Right atrium auricular region (tissue), 2 donors: ENCODE results near the gene SCYGR2. TPM values are rescaled to one million over a fixed set of nuclear protein-coding genes. Genes with fewer than 3 reads are reported as not detected.

ENCODE experiments used
- DNase-seq: peaks from one replicate; pipeline ENCODE4 v3.0.0-alpha.2; 2019; ENCODE audit warnings: low spot score
- H3K27ac ChIP-seq, 2 donors: fragments of 200-600 bp; sonication (generic); 1 replicate in 1 of 2; 2 replicates in 1 of 2; pipeline ENCODE4 v1.5.1; 2016 to 2019
- H3K27me3 ChIP-seq, 2 donors: fragments of 200-600 bp; sonication (generic); one replicate each; pipeline versions ENCODE4 v1.5.1 to v1.6.0; 2017 to 2019
- H3K36me3 ChIP-seq: fragments of 200-600 bp; sonication (generic); one replicate; pipeline ENCODE4 v1.5.1; 2016
- H3K4me1 ChIP-seq, 2 donors: fragments of 200-600 bp; sonication (generic); one replicate each; pipeline versions ENCODE4 v1.5.1 to v1.6.0; 2017 to 2019
- H3K4me3 ChIP-seq, 2 donors: fragments of 200-600 bp; sonication (generic); 1 replicate in 1 of 2; 2 replicates in 1 of 2; pipeline ENCODE4 v1.5.1; 2017 to 2019; ENCODE audit warnings: mild to moderate bottlenecking in 1 of 2, moderate library complexity in 1 of 2
- H3K9me3 ChIP-seq, 2 donors: fragments of 200-600 bp; sonication (generic); one replicate each; pipeline ENCODE4 v1.5.1; 2019
- total RNA-seq, 2 donors: library from RNA; depleted of rRNA; stranded (reverse); fragments of >200 nt; gene quantifications; one replicate each; pipeline ENCODE4 v1.1.0, GENCODE V29; 2016
- TF ChIP-seq, protein P1 (sequence below), 2 donors: fragments of 200-600 bp; sonication (generic); IDR thresholded peaks; one replicate each; pipeline ENCODE4 v1.5.1; 2019; ENCODE audit warnings: antibody characterized with exemption in 2 of 2

Gene SCYGR2
- total RNA-seq, 2 donors from 2014 or later = not detected

DNA sequence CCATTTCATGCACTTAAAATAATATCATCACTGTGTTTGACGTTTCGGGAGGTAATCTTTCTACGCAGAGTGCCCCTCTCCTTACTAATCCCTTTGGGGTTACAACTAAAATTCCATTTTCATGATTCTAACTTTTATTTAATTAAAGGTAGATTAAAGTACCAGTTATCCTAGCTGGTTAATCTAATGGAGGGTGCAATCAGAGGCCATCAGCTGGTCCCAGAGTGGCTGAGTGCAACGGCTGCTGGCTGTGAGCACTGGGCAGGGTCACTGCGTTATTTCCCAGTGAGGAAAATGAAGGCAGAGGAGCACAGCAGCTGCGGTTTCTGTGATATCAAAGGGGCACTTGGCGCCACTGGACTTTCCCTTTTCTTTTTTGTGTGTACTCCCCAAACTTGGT is 30.7 kb downstream of the SCYGR2 start:
- no peaks in the 10 kb centered on the region for H3K9me3 ChIP-seq
- H3K4me3 ChIP-seq = no peak overlapping the region
- TF ChIP-seq, protein P1, sequence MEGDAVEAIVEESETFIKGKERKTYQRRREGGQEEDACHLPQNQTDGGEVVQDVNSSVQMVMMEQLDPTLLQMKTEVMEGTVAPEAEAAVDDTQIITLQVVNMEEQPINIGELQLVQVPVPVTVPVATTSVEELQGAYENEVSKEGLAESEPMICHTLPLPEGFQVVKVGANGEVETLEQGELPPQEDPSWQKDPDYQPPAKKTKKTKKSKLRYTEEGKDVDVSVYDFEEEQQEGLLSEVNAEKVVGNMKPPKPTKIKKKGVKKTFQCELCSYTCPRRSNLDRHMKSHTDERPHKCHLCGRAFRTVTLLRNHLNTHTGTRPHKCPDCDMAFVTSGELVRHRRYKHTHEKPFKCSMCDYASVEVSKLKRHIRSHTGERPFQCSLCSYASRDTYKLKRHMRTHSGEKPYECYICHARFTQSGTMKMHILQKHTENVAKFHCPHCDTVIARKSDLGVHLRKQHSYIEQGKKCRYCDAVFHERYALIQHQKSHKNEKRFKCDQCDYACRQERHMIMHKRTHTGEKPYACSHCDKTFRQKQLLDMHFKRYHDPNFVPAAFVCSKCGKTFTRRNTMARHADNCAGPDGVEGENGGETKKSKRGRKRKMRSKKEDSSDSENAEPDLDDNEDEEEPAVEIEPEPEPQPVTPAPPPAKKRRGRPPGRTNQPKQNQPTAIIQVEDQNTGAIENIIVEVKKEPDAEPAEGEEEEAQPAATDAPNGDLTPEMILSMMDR (IDR thresholded peaks at IDR 0.05) = no peak
- no peak for DNase-seq
- H3K27me3 ChIP-seq = no peaks in the 10 kb centered on the region
- H3K36me3 ChIP-seq = no peaks in the 10 kb centered on the region
- no peak overlapping the region for H3K27ac ChIP-seq
- no peaks in the 10 kb centered on the region for H3K4me1 ChIP-seq

DNA sequence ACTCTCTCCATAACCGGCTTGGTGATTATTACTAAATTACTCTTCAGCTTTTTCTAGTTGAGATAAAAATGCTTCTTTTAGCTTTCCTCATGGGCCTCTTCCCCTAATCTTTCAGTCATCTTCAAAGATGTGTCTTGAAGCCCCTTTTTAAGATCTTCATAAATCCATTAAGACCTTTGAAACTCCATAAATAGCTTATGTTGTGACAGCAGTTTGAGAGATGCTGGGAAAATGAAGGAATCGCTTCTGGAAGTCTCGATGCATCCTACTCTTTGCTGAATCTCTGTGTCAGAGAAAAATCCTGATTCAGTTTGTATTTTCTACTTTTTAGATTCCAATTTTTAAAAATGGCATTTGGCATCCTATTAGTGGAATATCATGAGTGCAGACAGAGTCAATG is 31.6 kb downstream of the SCYGR2 start:
- DNase-seq = no peak
- H3K27me3 ChIP-seq = no peaks in the 10 kb centered on the region
- no peak overlapping the region for H3K4me3 ChIP-seq
- TF ChIP-seq, protein P1 (IDR thresholded peaks at IDR 0.05) = no peak
- H3K4me1 ChIP-seq = no peaks in the 10 kb centered on the region
- no peak overlapping the region for H3K27ac ChIP-seq
- no peaks in the 10 kb centered on the region for H3K36me3 ChIP-seq
- no peaks in the 10 kb centered on the region for H3K9me3 ChIP-seq

DNA sequence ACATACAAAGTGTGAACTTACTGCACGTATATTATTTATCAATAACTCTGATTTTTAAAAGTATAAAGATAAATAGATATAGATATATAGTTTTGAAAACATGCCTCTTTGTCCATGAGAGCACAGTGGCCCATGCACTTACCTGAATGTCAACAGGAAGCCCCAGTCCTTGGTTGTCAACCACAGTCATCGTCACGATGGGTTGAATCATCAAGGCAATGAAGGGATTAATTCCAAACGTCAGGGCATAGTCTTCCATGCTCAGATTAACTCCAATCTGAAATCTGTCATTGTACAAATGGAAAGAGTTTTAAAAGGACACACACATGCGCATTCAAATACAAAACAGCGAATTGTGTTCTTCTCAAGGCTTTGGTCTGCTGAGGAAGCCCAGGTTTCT is 34.1 kb downstream of the SCYGR2 start:
- H3K9me3 ChIP-seq = no peaks in the 10 kb centered on the region
- H3K4me1 ChIP-seq = no peaks in the 10 kb centered on the region
- TF ChIP-seq, protein P1 (IDR thresholded peaks at IDR 0.05) = no peak
- no peaks in the 10 kb centered on the region for H3K36me3 ChIP-seq
- DNase-seq = no peak
- H3K27ac ChIP-seq = no peak overlapping the region
- H3K4me3 ChIP-seq = no peak overlapping the region
- H3K27me3 ChIP-seq = no peaks in the 10 kb centered on the region

DNA sequence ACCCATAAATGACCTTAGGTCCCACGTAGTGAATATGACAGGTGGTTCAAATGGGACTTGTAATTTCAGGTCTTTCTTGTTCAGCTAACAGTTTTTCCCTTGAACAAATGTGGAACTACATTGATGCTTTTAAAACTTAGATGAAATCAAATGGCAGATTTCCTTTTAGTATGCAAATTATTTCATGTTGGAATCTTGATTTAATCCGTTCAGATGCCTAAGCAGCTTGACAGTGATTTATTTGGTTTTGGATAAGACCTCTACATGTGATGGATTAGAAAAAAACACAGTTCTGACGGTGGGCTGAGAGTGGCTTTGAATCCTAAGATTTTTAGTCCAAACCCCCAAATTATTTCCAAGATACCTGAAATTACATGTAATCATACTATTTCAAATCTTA is 35.5 kb downstream of the SCYGR2 start:
- H3K4me3 ChIP-seq = no peak overlapping the region
- H3K27ac ChIP-seq = no peak overlapping the region
- no peaks in the 10 kb centered on the region for H3K27me3 ChIP-seq
- no peak for DNase-seq
- H3K9me3 ChIP-seq = no peaks in the 10 kb centered on the region
- no peaks in the 10 kb centered on the region for H3K36me3 ChIP-seq
- TF ChIP-seq, protein P1 (IDR thresholded peaks at IDR 0.05) = no peak
- no peaks in the 10 kb centered on the region for H3K4me1 ChIP-seq

DNA sequence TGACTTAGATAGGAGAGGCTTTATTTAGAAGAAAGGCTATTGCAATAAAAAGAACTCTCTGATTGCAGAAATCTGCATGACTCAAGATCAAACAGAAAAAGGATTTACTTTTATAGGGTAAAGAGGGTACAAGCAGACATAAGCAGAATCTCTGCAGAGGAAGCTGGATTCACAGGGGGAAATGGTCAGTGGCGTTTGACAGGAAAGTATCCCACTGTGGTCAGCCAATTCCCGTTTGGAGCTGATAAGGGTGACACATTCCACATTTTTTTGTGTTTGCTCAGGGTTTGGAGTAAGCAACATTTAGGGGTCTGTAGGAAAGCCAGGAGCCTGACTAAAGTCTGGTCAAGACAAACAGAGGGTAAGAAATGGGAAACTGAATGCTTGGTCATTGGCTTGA is 44.0 kb downstream of the SCYGR2 start:
- no peaks in the 10 kb centered on the region for H3K36me3 ChIP-seq
- H3K4me3 ChIP-seq = no peak overlapping the region
- no peaks in the 10 kb centered on the region for H3K27me3 ChIP-seq
- no peak overlapping the region for H3K27ac ChIP-seq
- H3K4me1 ChIP-seq = no peaks in the 10 kb centered on the region
- TF ChIP-seq, protein P1 (IDR thresholded peaks at IDR 0.05) = no peak
- DNase-seq = no peak
- no peaks in the 10 kb centered on the region for H3K9me3 ChIP-seq

DNA sequence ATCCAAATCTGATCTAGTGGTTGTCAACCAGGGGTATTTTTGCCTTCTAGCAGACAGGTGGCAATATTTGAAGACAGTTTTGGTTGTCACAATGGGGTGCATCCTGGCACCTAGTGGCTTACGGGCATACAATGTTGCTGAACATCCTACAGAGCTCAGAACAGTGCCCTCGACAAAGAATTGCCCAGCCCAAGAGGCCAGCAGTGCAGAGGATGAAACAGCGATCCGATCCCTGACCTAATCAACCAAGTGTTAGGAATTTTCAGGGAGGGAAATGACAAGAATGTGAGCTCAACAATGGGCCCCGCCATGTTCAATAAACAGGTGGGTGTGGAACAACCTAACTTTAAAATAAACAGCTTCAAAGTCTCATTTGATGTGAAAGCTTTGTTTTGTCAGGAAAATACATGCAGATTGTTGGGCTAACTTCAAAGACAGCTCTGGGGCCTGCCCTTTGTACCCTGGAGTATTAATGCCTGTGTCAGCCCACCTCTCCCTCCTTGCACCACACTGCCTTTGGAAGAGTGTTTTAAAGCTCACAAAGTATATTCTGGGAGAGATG is 45.4 kb downstream of the SCYGR2 start:
- Histone ChIP-seq H3K27ac (no peak overlapping the region), H3K4me1 (no peaks in the 10 kb centered on the region), H3K9me3 (no peaks in the 10 kb centered on the region), H3K27me3 (no peaks in the 10 kb centered on the region), H3K36me3 (no peaks in the 10 kb centered on the region), H3K4me3 (no peak overlapping the region)
- no peak for DNase-seq
- TF ChIP-seq, protein P1 (IDR thresholded peaks at IDR 0.05) = no peak
